Activated CD8-positive, alpha-beta T cell treated with anti-CD3 and anti-CD28 coated beads for 36 hours (primary cell): ENCODE data around the gene AMOTL2. TPM values are rescaled to one million over a fixed set of nuclear protein-coding genes. Genes with fewer than 3 reads are reported as not detected.

Experiments
- ATAC-seq: fragments of 200-7000 bp; cut with Tn5 transposase; one replicate; pipeline ENCODE4 v1.10.0; 2021; ENCODE audit warnings: mild to moderate bottlenecking, moderate library complexity
- CTCF ChIA-PET: fragments of 350-600 bp; sonication (Branson Sonifier 250); formaldehyde crosslinking; loops from one replicate; lab custom pipeline; 2021; ENCODE audit warnings: antibody characterized with exemption; lab: Charles Lee
- POLR2A ChIA-PET: fragments of 350-600 bp; sonication (Branson Sonifier 250); formaldehyde crosslinking; loops from one replicate; lab custom pipeline; 2021; ENCODE audit warnings: antibody characterized with exemption; lab: Charles Lee
- DNase-seq: peaks from one replicate; pipeline ENCODE4 v3.0.0-alpha.2; 2020
- H3K27ac Mint-ChIP-seq: one replicate; pipeline ENCODE4 v1.8.0; 2021; ENCODE audit warnings: mild to moderate bottlenecking, mixed read lengths
- H3K27me3 Mint-ChIP-seq: one replicate; pipeline ENCODE4 v1.8.0; 2021; ENCODE audit warnings: mixed read lengths
- H3K36me3 Mint-ChIP-seq: one replicate; pipeline ENCODE4 v1.8.0; 2021; ENCODE audit warnings: low read depth, mixed read lengths
- H3K4me1 Mint-ChIP-seq: one replicate; pipeline ENCODE4 v1.8.0; 2021; ENCODE audit warnings: low read depth, mixed read lengths
- H3K4me3 Mint-ChIP-seq: one replicate; pipeline ENCODE4 v1.8.0; 2021; ENCODE audit warnings: mild to moderate bottlenecking, moderate library complexity, mixed read lengths
- H3K9me3 Mint-ChIP-seq: one replicate; pipeline ENCODE4 v1.8.0; 2021; ENCODE audit warnings: mixed read lengths
- CTCF ChIP-seq: fragments of 200-600 bp; IDR thresholded peaks from one replicate; pipeline ENCODE4 v1.8.0; 2022; ENCODE audit warnings: antibody characterized with exemption, mild to moderate bottlenecking
- intact Hi-C: fragments of 100-400 bp; cut with micrococcal nuclease; formaldehyde crosslinking; loops from one replicate; pipeline ENCODE4 v1.10.0; 2022
- total RNA-seq, 2 experiments: library from RNA; stranded (reverse); gene quantifications; one replicate each; pipeline ENCODE4 v1.2.3, GENCODE V29; 2021

Gene AMOTL2
- total RNA-seq, 2 experiments from 2014 or later: not detected

- DNase-seq (no peak), ATAC-seq (no peak)
- no peaks in the 10 kb centered on the region for H3K9me3 Mint-ChIP-seq
- intact Hi-C loops: no loop called here
- no peak for TF ChIP-seq CTCF
- no peak overlapping the region for H3K27ac Mint-ChIP-seq
- H3K36me3 Mint-ChIP-seq: no peaks in the 10 kb centered on the region
- POLR2A ChIA-PET: no interaction called here
- H3K4me1 Mint-ChIP-seq: peaks cover 9% of the 10 kb centered on the region
- peaks cover 22% of the 10 kb centered on the region for H3K27me3 Mint-ChIP-seq
- CTCF ChIA-PET: interaction anchor here (0.8 to 1.8 kb wide), 3 partner anchors 9 to 61 kb away, joined by 3 to 8 read pairs (median 3); no protein-coding TSS in a partner anchor
- H3K4me3 Mint-ChIP-seq: no peak overlapping the region
Measured at GRCh38 chr3:134369861-134370596, 4.2 kb downstream of the AMOTL2 start.

GRCh38 chr3:134369231-134369741 lies 5.0 kb downstream of the AMOTL2 start:
- Mint-ChIP-seq H3K27ac (no peak overlapping the region), H3K27me3 (peaks cover 16% of the 10 kb centered on the region), H3K4me3 (no peak overlapping the region), H3K9me3 (no peaks in the 10 kb centered on the region), H3K36me3 (no peaks in the 10 kb centered on the region), H3K4me1 (peaks cover 11% of the 10 kb centered on the region)
- ATAC-seq: no peak
- DNase-seq: no peak
- ChIA-PET POLR2A (no interaction called here), CTCF (interaction anchor here (0.7 kb wide), 2 partner anchors 13 to 104 kb away, joined by 3 read pairs; no protein-coding TSS in a partner anchor)
- no peak for TF ChIP-seq CTCF
- intact Hi-C loops: no loop called here

- TF ChIP-seq CTCF: no peak
- intact Hi-C loops: no loop called here
- H3K27ac Mint-ChIP-seq: no peak overlapping the region
- no peak for ATAC-seq
- H3K9me3 Mint-ChIP-seq: no peaks in the 10 kb centered on the region
- CTCF ChIA-PET: interaction anchor here (0.7 kb wide), 2 partner anchors 12 to 105 kb away, joined by 3 read pairs; no protein-coding TSS in a partner anchor
- no peak for DNase-seq
- POLR2A ChIA-PET: no interaction called here
- H3K4me1 Mint-ChIP-seq: peaks cover 14% of the 10 kb centered on the region
- H3K27me3 Mint-ChIP-seq: peaks cover 13% of the 10 kb centered on the region
- no peak overlapping the region for H3K4me3 Mint-ChIP-seq
- H3K36me3 Mint-ChIP-seq: no peaks in the 10 kb centered on the region
Measured at GRCh38 chr3:134368751-134369105, 5.5 kb downstream of the AMOTL2 start.

- no peak for TF ChIP-seq CTCF
- no peaks in the 10 kb centered on the region for H3K9me3 Mint-ChIP-seq
- peaks cover 20% of the 10 kb centered on the region for H3K4me1 Mint-ChIP-seq
- no peak overlapping the region for H3K4me3 Mint-ChIP-seq
- no peaks in the 10 kb centered on the region for H3K36me3 Mint-ChIP-seq
- ChIA-PET POLR2A (no interaction called here), CTCF (interaction anchor here (1.0 kb wide), 1 partner anchor 59 kb away, joined by 3 read pairs; no protein-coding TSS in a partner anchor)
- peaks cover 14% of the 10 kb centered on the region for H3K27me3 Mint-ChIP-seq
- no peak overlapping the region for H3K27ac Mint-ChIP-seq
- DNase-seq (peak; percentile 21), ATAC-seq (peak; percentile 27)
- intact Hi-C loops: no loop called here
Measured at GRCh38 chr3:134367869-134368750, 6.1 kb downstream of the AMOTL2 start.
